ENCODE results near the gene FBH1.

GRCh38 chr10:5959142-5959541 lies 69.1 kb downstream of the FBH1 start:
- TF ChIP-seq SIN3A (IDR thresholded peaks at IDR 0.05; ENCODE audit: borderline replicate concordance, insufficient read depth, low read depth, low read length) (no peak), CTCF (IDR thresholded peaks at IDR 0.05) (no peak), POLR2AphosphoS5 (IDR thresholded peaks at IDR 0.05; ENCODE audit: low read depth, low read length) (no peak), TCF7L2 (IDR thresholded peaks at IDR 0.05; ENCODE audit: low read depth, low read length) (no peak)
- TF ChIP-seq, protein P1, sequence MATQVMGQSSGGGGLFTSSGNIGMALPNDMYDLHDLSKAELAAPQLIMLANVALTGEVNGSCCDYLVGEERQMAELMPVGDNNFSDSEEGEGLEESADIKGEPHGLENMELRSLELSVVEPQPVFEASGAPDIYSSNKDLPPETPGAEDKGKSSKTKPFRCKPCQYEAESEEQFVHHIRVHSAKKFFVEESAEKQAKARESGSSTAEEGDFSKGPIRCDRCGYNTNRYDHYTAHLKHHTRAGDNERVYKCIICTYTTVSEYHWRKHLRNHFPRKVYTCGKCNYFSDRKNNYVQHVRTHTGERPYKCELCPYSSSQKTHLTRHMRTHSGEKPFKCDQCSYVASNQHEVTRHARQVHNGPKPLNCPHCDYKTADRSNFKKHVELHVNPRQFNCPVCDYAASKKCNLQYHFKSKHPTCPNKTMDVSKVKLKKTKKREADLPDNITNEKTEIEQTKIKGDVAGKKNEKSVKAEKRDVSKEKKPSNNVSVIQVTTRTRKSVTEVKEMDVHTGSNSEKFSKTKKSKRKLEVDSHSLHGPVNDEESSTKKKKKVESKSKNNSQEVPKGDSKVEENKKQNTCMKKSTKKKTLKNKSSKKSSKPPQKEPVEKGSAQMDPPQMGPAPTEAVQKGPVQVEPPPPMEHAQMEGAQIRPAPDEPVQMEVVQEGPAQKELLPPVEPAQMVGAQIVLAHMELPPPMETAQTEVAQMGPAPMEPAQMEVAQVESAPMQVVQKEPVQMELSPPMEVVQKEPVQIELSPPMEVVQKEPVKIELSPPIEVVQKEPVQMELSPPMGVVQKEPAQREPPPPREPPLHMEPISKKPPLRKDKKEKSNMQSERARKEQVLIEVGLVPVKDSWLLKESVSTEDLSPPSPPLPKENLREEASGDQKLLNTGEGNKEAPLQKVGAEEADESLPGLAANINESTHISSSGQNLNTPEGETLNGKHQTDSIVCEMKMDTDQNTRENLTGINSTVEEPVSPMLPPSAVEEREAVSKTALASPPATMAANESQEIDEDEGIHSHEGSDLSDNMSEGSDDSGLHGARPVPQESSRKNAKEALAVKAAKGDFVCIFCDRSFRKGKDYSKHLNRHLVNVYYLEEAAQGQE (IDR thresholded peaks at IDR 0.05; ENCODE audit: insufficient read depth in 1 of 2, low read depth in 2 of 2, low read length in 1 of 2): no peak
